WTC11 (cell line): Measurements from ENCODE around the gene RTEL1. TPM values are rescaled to one million over a fixed set of nuclear protein-coding genes. Genes with fewer than 3 reads are reported as not detected.

Source experiments
- ATAC-seq: fragments of 200-7000 bp; cut with Tn5 transposase; 2 replicates; pipeline ENCODE4 v1.10.0; 2021; ENCODE audit warnings: mild to moderate bottlenecking, moderate library complexity
- CTCF ChIA-PET: fragments of 300-600 bp; sonication (Branson Sonifier 250); formaldehyde crosslinking; loops from one replicate; lab custom pipeline; 2021; ENCODE audit warnings: antibody characterized with exemption; lab: Charles Lee
- POLR2A ChIA-PET: fragments of 350-600 bp; sonication (Branson Sonifier 250); formaldehyde crosslinking; loops from one replicate; lab custom pipeline; 2021; ENCODE audit warnings: antibody characterized with exemption; lab: Charles Lee
- DNase-seq: peaks from one replicate; pipeline ENCODE4 v3.0.0; 2021; ENCODE audit warnings: low spot score
- H3K27ac Mint-ChIP-seq: 2 replicates; pipeline ENCODE4 v1.8.0; 2021; ENCODE audit warnings: mixed read lengths
- H3K27me3 Mint-ChIP-seq: 2 replicates; pipeline ENCODE4 v1.8.0; 2021; ENCODE audit warnings: low read depth, mild to moderate bottlenecking, moderate library complexity, mixed read lengths
- H3K36me3 Mint-ChIP-seq: 2 replicates; pipeline ENCODE4 v1.8.0; 2021; ENCODE audit warnings: mixed read lengths
- H3K4me1 Mint-ChIP-seq: 2 replicates; pipeline ENCODE4 v1.8.0; 2022; ENCODE audit warnings: mixed read lengths
- H3K4me3 Mint-ChIP-seq: 2 replicates; pipeline ENCODE4 v1.8.0; 2021; ENCODE audit warnings: mild to moderate bottlenecking, moderate library complexity, mixed read lengths
- H3K9me3 Mint-ChIP-seq: 2 replicates; pipeline ENCODE4 v1.8.0; 2021; ENCODE audit warnings: mixed read lengths
- E2F5 ChIP-seq: sonication (generic); formaldehyde crosslinking; IDR thresholded peaks from 2 replicates; pipeline ENCODE4 v1.8.1; 2022; ENCODE audit warnings: mild to moderate bottlenecking, moderate library complexity, missing genetic modification reagents
- FOXP1 ChIP-seq: sonication (generic); formaldehyde crosslinking; IDR thresholded peaks from 2 replicates; pipeline ENCODE4 v1.8.0; 2022; ENCODE audit warnings: missing genetic modification reagents, mild to moderate bottlenecking, moderate library complexity, borderline replicate concordance
- GABPB1 ChIP-seq: sonication (generic); formaldehyde crosslinking; IDR thresholded peaks from 2 replicates; pipeline ENCODE4 v1.8.1; 2023; ENCODE audit warnings: mild to moderate bottlenecking, missing genetic modification reagents
- IRF2 ChIP-seq: sonication (generic); formaldehyde crosslinking; IDR thresholded peaks from 2 replicates; pipeline ENCODE4 v1.8.0; 2022; ENCODE audit warnings: low read depth, missing genetic modification reagents, borderline replicate concordance
- JAZF1 ChIP-seq: fragments of 250-450 bp; sonication (Bioruptor Pico); IDR thresholded peaks from 2 replicates; pipeline ENCODE4 v1.9.0; 2021; ENCODE audit warnings: moderate library complexity, mild to moderate bottlenecking, inconsistent platforms
- NFATC4 ChIP-seq: fragments of 250-450 bp; sonication (Bioruptor Pico); IDR thresholded peaks from 2 replicates; pipeline ENCODE4 v1.9.0; 2021; ENCODE audit warnings: mild to moderate bottlenecking
- PRRX2 ChIP-seq: fragments of 250-450 bp; sonication (Bioruptor Pico); IDR thresholded peaks from 2 replicates; pipeline ENCODE4 v1.8.0; 2021; ENCODE audit warnings: mild to moderate bottlenecking
- SMAD4 ChIP-seq: sonication (generic); formaldehyde crosslinking; IDR thresholded peaks from 2 replicates; pipeline ENCODE4 v1.8.0; 2022; ENCODE audit warnings: mild to moderate bottlenecking, missing genetic modification reagents
- ZBTB43 ChIP-seq: sonication (generic); formaldehyde crosslinking; IDR thresholded peaks from 2 replicates; pipeline ENCODE4 v1.8.1; 2023; ENCODE audit warnings: mild to moderate bottlenecking, missing genetic modification reagents
- ZNF121 ChIP-seq: sonication (generic); formaldehyde crosslinking; IDR thresholded peaks from 2 replicates; pipeline ENCODE4 v1.8.0; 2023; ENCODE audit warnings: missing genetic modification reagents
- ZNF232 ChIP-seq: sonication (generic); formaldehyde crosslinking; IDR thresholded peaks from 2 replicates; pipeline ENCODE4 v1.8.0; 2022; ENCODE audit warnings: mild to moderate bottlenecking, missing genetic modification reagents
- ZNF396 ChIP-seq: fragments of 250-450 bp; sonication (Bioruptor Pico); IDR thresholded peaks from 2 replicates; pipeline ENCODE4 v1.8.0; 2021; ENCODE audit warnings: mild to moderate bottlenecking, moderate library complexity, borderline replicate concordance
- total RNA-seq: library from RNA; stranded (reverse); gene quantifications from 3 replicates; pipeline ENCODE4 v1.2.3, GENCODE V29; 2021
- TF ChIP-seq, protein P1 (sequence below): fragments of 250-450 bp; sonication (Bioruptor Pico); IDR thresholded peaks from 2 replicates; pipeline ENCODE4 v1.9.0; 2021; ENCODE audit warnings: mild to moderate bottlenecking, borderline replicate concordance
- TF ChIP-seq, protein P2 (sequence below): sonication (generic); formaldehyde crosslinking; IDR thresholded peaks from 2 replicates; pipeline ENCODE4 v1.8.0; 2022; ENCODE audit warnings: mild to moderate bottlenecking, missing genetic modification reagents
- TF ChIP-seq, protein P3 (sequence below): sonication (generic); formaldehyde crosslinking; conservative IDR thresholded peaks from 2 replicates; pipeline ENCODE4 v1.8.1; 2022; ENCODE audit warnings: mild to moderate bottlenecking, missing genetic modification reagents
- TF ChIP-seq, protein P4 (sequence below): fragments of 250-450 bp; sonication (Bioruptor Pico); conservative IDR thresholded peaks from 2 replicates; pipeline ENCODE4 v1.9.0; 2021; ENCODE audit warnings: mild to moderate bottlenecking
- TF ChIP-seq, protein P5 (sequence below): sonication (generic); formaldehyde crosslinking; IDR thresholded peaks from 2 replicates; pipeline ENCODE4 v1.8.1; 2023; ENCODE audit warnings: mild to moderate bottlenecking, missing genetic modification reagents, borderline replicate concordance

Gene RTEL1
- total RNA-seq, 1 experiment from 2014 or later = 44.9 TPM

DNA sequence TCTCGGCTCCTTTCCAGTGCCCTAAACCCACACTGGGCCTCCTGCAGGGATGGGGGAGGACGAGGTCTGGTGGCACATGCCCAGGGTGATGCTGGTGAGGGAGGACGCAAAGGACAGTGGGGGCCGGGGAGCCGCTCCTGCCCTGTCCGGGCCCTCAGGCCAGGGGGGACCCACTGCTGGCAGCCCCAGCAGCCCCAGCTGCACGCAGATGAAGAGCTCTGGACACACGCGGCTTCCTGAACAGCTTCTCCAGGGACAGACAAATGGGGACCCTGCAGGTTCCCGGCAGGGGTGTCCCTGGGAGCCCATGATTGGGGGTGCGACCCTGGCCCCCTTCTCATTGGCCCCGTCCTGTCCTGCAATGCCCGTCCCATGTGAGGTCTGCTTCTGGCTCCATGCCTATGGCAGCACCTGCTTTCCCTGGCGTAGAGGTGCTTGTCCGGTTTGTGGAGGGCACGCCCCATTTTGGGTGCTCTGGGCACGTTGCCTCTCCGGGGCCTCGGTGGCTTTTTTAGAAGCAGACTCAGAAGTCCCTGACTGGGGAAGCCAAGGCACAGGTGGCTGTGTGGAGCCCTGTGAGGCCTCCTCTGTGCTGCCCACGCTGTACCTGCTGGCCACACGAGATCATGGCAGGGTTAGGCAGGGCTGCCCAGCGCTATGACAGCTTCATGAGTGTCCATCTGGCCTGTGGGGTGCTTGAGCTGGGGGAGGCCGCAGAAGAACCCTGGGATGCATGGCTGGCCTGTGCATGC, 22.9 kb downstream of the RTEL1 start (continued):
- TF ChIP-seq SMAD4 (CRISPR knock-in tag) (no peak), ZBTB43 (CRISPR knock-in tag) (no peak), GABPB1 (CRISPR knock-in tag) (no peak)

DNA sequence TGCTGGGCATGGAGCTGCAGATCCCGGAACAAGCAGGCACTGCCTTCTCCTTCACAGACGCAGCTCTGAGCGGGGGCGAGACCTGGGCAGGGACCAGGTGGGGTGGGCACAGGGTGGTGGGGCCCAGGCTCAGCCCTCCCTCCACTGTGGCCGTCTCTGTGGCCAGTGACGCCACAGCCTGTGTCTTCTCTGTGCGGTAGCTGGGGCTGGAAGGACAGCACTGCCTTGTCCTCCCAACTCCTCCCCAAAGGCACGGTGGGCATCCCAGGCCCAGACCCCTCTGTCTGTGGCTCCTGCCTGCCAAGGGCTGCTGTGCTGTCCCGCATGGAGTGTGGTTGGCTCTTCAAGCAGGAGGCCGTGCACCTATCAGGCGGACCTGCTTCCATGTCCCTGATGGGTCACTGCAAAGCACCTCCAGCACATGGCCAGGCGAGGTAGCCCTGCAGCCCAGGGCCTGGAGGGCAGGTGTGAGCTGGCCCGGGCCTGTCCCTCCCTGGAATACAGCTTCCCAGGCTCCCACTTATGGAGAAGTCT, 23.6 kb downstream of the RTEL1 start:
- CTCF ChIA-PET = interaction anchor here (1.3 kb wide), 1 partner anchor 39 kb away, joined by 5 read pairs; no protein-coding TSS in a partner anchor
- Mint-ChIP-seq H3K27me3 (no peaks in the 10 kb centered on the region), H3K27ac (no peak overlapping the region), H3K4me3 (no peak overlapping the region), H3K36me3 (no peaks in the 10 kb centered on the region; the same call in 1 of the 2 replicates), H3K9me3 (no peaks in the 10 kb centered on the region), H3K4me1 (no peaks in the 10 kb centered on the region)
- DNase-seq = no peak
- ATAC-seq = no peak
- TF ChIP-seq E2F5 (CRISPR knock-in tag) = no peak
- TF ChIP-seq, protein P1, sequence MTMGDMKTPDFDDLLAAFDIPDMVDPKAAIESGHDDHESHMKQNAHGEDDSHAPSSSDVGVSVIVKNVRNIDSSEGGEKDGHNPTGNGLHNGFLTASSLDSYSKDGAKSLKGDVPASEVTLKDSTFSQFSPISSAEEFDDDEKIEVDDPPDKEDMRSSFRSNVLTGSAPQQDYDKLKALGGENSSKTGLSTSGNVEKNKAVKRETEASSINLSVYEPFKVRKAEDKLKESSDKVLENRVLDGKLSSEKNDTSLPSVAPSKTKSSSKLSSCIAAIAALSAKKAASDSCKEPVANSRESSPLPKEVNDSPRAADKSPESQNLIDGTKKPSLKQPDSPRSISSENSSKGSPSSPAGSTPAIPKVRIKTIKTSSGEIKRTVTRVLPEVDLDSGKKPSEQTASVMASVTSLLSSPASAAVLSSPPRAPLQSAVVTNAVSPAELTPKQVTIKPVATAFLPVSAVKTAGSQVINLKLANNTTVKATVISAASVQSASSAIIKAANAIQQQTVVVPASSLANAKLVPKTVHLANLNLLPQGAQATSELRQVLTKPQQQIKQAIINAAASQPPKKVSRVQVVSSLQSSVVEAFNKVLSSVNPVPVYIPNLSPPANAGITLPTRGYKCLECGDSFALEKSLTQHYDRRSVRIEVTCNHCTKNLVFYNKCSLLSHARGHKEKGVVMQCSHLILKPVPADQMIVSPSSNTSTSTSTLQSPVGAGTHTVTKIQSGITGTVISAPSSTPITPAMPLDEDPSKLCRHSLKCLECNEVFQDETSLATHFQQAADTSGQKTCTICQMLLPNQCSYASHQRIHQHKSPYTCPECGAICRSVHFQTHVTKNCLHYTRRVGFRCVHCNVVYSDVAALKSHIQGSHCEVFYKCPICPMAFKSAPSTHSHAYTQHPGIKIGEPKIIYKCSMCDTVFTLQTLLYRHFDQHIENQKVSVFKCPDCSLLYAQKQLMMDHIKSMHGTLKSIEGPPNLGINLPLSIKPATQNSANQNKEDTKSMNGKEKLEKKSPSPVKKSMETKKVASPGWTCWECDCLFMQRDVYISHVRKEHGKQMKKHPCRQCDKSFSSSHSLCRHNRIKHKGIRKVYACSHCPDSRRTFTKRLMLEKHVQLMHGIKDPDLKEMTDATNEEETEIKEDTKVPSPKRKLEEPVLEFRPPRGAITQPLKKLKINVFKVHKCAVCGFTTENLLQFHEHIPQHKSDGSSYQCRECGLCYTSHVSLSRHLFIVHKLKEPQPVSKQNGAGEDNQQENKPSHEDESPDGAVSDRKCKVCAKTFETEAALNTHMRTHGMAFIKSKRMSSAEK (CRISPR knock-in tag) = no peak
- TF ChIP-seq, protein P2, sequence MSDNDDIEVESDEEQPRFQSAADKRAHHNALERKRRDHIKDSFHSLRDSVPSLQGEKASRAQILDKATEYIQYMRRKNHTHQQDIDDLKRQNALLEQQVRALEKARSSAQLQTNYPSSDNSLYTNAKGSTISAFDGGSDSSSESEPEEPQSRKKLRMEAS = no peak
- TF ChIP-seq, protein P3, sequence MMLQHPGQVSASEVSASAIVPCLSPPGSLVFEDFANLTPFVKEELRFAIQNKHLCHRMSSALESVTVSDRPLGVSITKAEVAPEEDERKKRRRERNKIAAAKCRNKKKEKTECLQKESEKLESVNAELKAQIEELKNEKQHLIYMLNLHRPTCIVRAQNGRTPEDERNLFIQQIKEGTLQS (CRISPR knock-in tag) = no peak
- TF ChIP-seq IRF2 (CRISPR knock-in tag) = no peak
- TF ChIP-seq FOXP1 = no peak
- TF ChIP-seq ZNF396 (CRISPR knock-in tag) = no peak
- no peak for TF ChIP-seq GABPB1 (CRISPR knock-in tag)
- no peak for TF ChIP-seq ZNF232 (CRISPR knock-in tag)
- TF ChIP-seq NFATC4 = no peak
- no peak for TF ChIP-seq ZNF121 (CRISPR knock-in tag)
- TF ChIP-seq PRRX2 = no peak
- TF ChIP-seq, protein P4, sequence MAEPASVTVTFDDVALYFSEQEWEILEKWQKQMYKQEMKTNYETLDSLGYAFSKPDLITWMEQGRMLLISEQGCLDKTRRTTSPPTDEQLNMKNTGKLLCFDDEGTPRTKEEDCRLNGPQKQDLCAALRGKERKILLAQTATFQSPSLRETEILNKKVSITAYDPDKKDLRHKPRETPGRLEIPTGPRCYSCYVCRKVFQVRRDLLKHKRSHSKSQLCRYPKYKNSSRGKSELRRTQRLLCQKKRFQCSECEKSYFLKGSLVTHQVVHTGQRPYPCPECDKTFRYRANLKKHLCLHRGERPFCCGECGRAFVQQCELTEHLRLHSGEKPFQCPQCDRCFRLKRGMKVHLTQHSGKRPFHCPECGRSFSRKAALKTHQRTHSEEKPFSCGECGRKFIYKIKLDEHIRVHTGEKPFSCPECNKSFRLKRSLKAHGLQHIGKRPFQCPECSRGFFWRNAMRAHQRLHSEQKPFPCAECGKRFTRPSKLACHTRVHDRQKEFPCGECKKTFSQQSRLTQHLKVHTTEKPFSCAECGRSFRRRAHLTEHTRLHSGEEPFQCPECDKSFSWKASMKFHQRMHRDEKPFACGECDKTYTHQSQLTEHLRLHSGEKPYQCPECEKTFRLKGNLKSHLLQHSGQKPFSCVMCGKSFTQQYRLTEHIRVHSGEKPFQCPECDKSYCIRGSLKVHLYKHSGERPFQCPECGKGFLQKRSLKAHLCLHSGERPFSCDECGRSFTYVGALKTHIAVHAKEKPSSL (CRISPR knock-in tag) = no peak
- TF ChIP-seq, protein P5, sequence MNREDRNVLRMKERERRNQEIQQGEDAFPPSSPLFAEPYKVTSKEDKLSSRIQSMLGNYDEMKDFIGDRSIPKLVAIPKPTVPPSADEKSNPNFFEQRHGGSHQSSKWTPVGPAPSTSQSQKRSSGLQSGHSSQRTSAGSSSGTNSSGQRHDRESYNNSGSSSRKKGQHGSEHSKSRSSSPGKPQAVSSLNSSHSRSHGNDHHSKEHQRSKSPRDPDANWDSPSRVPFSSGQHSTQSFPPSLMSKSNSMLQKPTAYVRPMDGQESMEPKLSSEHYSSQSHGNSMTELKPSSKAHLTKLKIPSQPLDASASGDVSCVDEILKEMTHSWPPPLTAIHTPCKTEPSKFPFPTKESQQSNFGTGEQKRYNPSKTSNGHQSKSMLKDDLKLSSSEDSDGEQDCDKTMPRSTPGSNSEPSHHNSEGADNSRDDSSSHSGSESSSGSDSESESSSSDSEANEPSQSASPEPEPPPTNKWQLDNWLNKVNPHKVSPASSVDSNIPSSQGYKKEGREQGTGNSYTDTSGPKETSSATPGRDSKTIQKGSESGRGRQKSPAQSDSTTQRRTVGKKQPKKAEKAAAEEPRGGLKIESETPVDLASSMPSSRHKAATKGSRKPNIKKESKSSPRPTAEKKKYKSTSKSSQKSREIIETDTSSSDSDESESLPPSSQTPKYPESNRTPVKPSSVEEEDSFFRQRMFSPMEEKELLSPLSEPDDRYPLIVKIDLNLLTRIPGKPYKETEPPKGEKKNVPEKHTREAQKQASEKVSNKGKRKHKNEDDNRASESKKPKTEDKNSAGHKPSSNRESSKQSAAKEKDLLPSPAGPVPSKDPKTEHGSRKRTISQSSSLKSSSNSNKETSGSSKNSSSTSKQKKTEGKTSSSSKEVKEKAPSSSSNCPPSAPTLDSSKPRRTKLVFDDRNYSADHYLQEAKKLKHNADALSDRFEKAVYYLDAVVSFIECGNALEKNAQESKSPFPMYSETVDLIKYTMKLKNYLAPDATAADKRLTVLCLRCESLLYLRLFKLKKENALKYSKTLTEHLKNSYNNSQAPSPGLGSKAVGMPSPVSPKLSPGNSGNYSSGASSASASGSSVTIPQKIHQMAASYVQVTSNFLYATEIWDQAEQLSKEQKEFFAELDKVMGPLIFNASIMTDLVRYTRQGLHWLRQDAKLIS (CRISPR knock-in tag) = no peak
- TF ChIP-seq JAZF1 (CRISPR knock-in tag) = no peak
- POLR2A ChIA-PET = no interaction called here
